WTC11 (cell line): Measurements from ENCODE around the gene SYNGAP1. TPM values are rescaled to one million over a fixed set of nuclear protein-coding genes. Genes with fewer than 3 reads are reported as not detected.

Source experiments
- ATAC-seq: fragments of 200-7000 bp; cut with Tn5 transposase; 2 replicates; pipeline ENCODE4 v1.10.0; 2021; ENCODE audit warnings: mild to moderate bottlenecking, moderate library complexity
- CTCF ChIA-PET: fragments of 300-600 bp; sonication (Branson Sonifier 250); formaldehyde crosslinking; loops from one replicate; lab custom pipeline; 2021; ENCODE audit warnings: antibody characterized with exemption; lab: Charles Lee
- POLR2A ChIA-PET: fragments of 350-600 bp; sonication (Branson Sonifier 250); formaldehyde crosslinking; loops from one replicate; lab custom pipeline; 2021; ENCODE audit warnings: antibody characterized with exemption; lab: Charles Lee
- DNase-seq: peaks from one replicate; pipeline ENCODE4 v3.0.0; 2021; ENCODE audit warnings: low spot score
- H3K27ac Mint-ChIP-seq: 2 replicates; pipeline ENCODE4 v1.8.0; 2021; ENCODE audit warnings: mixed read lengths
- H3K27me3 Mint-ChIP-seq: 2 replicates; pipeline ENCODE4 v1.8.0; 2021; ENCODE audit warnings: low read depth, mild to moderate bottlenecking, moderate library complexity, mixed read lengths
- H3K36me3 Mint-ChIP-seq: 2 replicates; pipeline ENCODE4 v1.8.0; 2021; ENCODE audit warnings: mixed read lengths
- H3K4me1 Mint-ChIP-seq: 2 replicates; pipeline ENCODE4 v1.8.0; 2022; ENCODE audit warnings: mixed read lengths
- H3K4me3 Mint-ChIP-seq: 2 replicates; pipeline ENCODE4 v1.8.0; 2021; ENCODE audit warnings: mild to moderate bottlenecking, moderate library complexity, mixed read lengths
- H3K9me3 Mint-ChIP-seq: 2 replicates; pipeline ENCODE4 v1.8.0; 2021; ENCODE audit warnings: mixed read lengths
- ETV6 ChIP-seq: sonication (generic); formaldehyde crosslinking; IDR thresholded peaks from 2 replicates; pipeline ENCODE4 v1.8.1; 2022; ENCODE audit warnings: mild to moderate bottlenecking, missing genetic modification reagents
- FOXK1 ChIP-seq: sonication (generic); formaldehyde crosslinking; IDR thresholded peaks from 2 replicates; pipeline ENCODE4 v1.8.0; 2022; ENCODE audit warnings: mild to moderate bottlenecking, moderate library complexity, missing genetic modification reagents
- JUN ChIP-seq: sonication (generic); formaldehyde crosslinking; IDR thresholded peaks from 2 replicates; pipeline ENCODE4 v1.8.0; 2023; ENCODE audit warnings: mild to moderate bottlenecking, missing genetic modification reagents
- NR2C2 ChIP-seq: sonication (generic); formaldehyde crosslinking; IDR thresholded peaks from 2 replicates; pipeline ENCODE4 v1.8.0; 2022; ENCODE audit warnings: mild to moderate bottlenecking, missing genetic modification reagents
- SOX15 ChIP-seq: fragments of 250-450 bp; sonication (Bioruptor Pico); IDR thresholded peaks from 2 replicates; pipeline ENCODE4 v1.9.0; 2021; ENCODE audit warnings: mild to moderate bottlenecking
- ZNF232 ChIP-seq: sonication (generic); formaldehyde crosslinking; IDR thresholded peaks from 2 replicates; pipeline ENCODE4 v1.8.0; 2022; ENCODE audit warnings: mild to moderate bottlenecking, missing genetic modification reagents
- ZNF263 ChIP-seq: sonication (generic); formaldehyde crosslinking; IDR thresholded peaks from 2 replicates; pipeline ENCODE4 v1.8.1; 2022; ENCODE audit warnings: low read depth, mild to moderate bottlenecking, moderate library complexity, missing genetic modification reagents
- ZNF416 ChIP-seq: fragments of 250-450 bp; sonication (Bioruptor Pico); IDR thresholded peaks from 2 replicates; pipeline ENCODE4 v1.9.0; 2021; ENCODE audit warnings: mild to moderate bottlenecking, inconsistent platforms
- total RNA-seq: library from RNA; stranded (reverse); gene quantifications from 3 replicates; pipeline ENCODE4 v1.2.3, GENCODE V29; 2021
- TF ChIP-seq, protein P1 (sequence below): fragments of 250-450 bp; sonication (Bioruptor Pico); IDR thresholded peaks from 2 replicates; pipeline ENCODE4 v1.9.0; 2021; ENCODE audit warnings: moderate library complexity, mild to moderate bottlenecking, inconsistent platforms, borderline replicate concordance
- TF ChIP-seq, protein P2 (sequence below): fragments of 250-450 bp; sonication (Bioruptor Pico); IDR thresholded peaks from 2 replicates; pipeline ENCODE4 v1.9.0; 2021; ENCODE audit warnings: mild to moderate bottlenecking
- TF ChIP-seq, protein P3 (sequence below): sonication (generic); formaldehyde crosslinking; IDR thresholded peaks from 2 replicates; pipeline ENCODE4 v1.8.0; 2022; ENCODE audit warnings: mild to moderate bottlenecking, missing genetic modification reagents
- TF ChIP-seq, protein P4 (sequence below): sonication (generic); formaldehyde crosslinking; IDR thresholded peaks from 2 replicates; pipeline ENCODE4 v1.8.0; 2022; ENCODE audit warnings: mild to moderate bottlenecking, missing genetic modification reagents
- TF ChIP-seq, protein P5 (sequence below): sonication (generic); formaldehyde crosslinking; IDR thresholded peaks from 2 replicates; pipeline ENCODE4 v1.8.1; 2022; ENCODE audit warnings: mild to moderate bottlenecking, missing genetic modification reagents, moderate library complexity, borderline replicate concordance
- TF ChIP-seq, protein P6 (sequence below): fragments of 250-450 bp; sonication (Bioruptor Pico); IDR thresholded peaks from 2 replicates; pipeline ENCODE4 v1.9.0; 2021; ENCODE audit warnings: mild to moderate bottlenecking
- TF ChIP-seq, protein P7 (sequence below): sonication (generic); formaldehyde crosslinking; IDR thresholded peaks from 2 replicates; pipeline ENCODE4 v1.8.1; 2023; ENCODE audit warnings: mild to moderate bottlenecking, missing genetic modification reagents, moderate library complexity
- TF ChIP-seq, protein P8 (sequence below): sonication (generic); formaldehyde crosslinking; IDR thresholded peaks from 2 replicates; pipeline ENCODE4 v1.8.0; 2022; ENCODE audit warnings: mild to moderate bottlenecking, missing genetic modification reagents

Gene SYNGAP1
- total RNA-seq, 1 experiment from 2014 or later = 139 TPM

DNA sequence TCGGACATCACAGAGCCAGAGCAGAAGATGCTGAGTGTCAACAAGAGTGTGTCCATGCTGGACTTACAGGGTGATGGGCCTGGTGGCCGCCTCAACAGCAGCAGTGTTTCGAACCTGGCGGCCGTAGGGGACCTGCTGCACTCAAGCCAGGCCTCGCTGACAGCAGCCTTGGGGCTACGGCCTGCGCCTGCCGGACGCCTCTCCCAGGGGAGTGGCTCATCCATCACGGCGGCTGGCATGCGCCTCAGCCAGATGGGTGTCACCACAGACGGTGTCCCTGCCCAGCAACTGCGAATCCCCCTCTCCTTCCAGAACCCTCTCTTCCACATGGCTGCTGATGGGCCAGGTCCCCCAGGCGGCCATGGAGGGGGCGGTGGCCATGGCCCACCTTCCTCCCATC lies 23.2 kb downstream of the SYNGAP1 start:
- Mint-ChIP-seq H3K27ac (no peak overlapping the region; the same call in 1 of the 2 replicates), H3K36me3 (peaks cover 77% of the 10 kb centered on the region), H3K9me3 (no peaks in the 10 kb centered on the region), H3K4me3 (no peak overlapping the region), H3K27me3 (no peaks in the 10 kb centered on the region), H3K4me1 (no peaks in the 10 kb centered on the region)
- DNase-seq (no peak), ATAC-seq (no peak)
- TF ChIP-seq NR2C2 (CRISPR knock-in tag) = no peak
- TF ChIP-seq, protein P1, sequence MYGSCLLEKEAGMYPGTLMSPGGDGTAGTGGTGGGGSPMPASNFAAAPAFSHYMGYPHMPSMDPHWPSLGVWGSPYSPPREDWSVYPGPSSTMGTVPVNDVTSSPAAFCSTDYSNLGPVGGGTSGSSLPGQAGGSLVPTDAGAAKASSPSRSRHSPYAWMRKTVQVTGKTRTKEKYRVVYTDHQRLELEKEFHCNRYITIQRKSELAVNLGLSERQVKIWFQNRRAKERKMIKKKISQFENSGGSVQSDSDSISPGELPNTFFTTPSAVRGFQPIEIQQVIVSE (CRISPR knock-in tag) = no peak
- TF ChIP-seq FOXK1 (CRISPR knock-in tag) = no peak
- no peak for TF ChIP-seq ETV6
- no peak for TF ChIP-seq ZNF416 (CRISPR knock-in tag)
- TF ChIP-seq, protein P2, sequence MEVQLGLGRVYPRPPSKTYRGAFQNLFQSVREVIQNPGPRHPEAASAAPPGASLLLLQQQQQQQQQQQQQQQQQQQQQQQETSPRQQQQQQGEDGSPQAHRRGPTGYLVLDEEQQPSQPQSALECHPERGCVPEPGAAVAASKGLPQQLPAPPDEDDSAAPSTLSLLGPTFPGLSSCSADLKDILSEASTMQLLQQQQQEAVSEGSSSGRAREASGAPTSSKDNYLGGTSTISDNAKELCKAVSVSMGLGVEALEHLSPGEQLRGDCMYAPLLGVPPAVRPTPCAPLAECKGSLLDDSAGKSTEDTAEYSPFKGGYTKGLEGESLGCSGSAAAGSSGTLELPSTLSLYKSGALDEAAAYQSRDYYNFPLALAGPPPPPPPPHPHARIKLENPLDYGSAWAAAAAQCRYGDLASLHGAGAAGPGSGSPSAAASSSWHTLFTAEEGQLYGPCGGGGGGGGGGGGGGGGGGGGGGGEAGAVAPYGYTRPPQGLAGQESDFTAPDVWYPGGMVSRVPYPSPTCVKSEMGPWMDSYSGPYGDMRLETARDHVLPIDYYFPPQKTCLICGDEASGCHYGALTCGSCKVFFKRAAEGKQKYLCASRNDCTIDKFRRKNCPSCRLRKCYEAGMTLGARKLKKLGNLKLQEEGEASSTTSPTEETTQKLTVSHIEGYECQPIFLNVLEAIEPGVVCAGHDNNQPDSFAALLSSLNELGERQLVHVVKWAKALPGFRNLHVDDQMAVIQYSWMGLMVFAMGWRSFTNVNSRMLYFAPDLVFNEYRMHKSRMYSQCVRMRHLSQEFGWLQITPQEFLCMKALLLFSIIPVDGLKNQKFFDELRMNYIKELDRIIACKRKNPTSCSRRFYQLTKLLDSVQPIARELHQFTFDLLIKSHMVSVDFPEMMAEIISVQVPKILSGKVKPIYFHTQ (CRISPR knock-in tag) = no peak
- ChIA-PET CTCF (no interaction called here), POLR2A (no interaction called here)

DNA sequence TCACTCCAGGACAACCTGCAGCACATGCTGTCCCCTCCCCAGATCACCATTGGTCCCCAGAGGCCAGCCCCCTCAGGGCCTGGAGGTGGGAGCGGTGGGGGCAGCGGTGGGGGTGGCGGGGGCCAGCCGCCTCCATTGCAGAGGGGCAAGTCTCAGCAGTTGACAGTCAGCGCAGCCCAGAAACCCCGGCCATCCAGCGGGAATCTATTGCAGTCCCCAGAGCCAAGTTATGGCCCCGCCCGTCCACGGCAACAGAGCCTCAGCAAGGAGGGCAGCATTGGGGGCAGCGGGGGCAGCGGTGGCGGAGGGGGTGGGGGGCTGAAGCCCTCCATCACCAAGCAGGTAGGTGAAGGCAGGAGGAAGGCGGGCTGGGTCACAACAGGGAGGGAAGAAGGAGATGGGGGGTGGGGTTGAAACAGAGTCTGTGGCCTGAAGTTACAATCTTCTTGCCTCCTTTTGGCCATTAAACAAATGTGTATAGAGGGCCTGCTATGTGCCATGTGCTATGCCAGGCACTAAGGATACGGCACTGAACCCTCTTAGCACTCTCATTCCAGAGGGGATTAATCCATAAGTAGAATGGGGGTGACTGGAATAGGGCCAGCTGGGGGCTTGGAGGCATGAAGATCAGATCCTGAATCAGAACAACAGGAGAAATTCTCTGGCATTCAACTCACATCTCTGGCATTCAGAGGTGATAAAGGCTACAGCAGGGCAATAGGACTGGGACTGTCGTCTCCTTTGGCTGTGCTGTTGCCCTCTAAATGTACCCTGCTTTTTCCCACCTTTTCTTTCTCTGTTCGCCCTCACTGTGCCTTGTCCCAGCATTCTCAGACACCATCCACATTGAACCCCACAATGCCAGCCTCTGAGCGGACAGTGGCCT lies 24.0 kb downstream of the SYNGAP1 start:
- H3K27ac Mint-ChIP-seq = no peak overlapping the region
- ChIA-PET CTCF (no interaction called here), POLR2A (no interaction called here)
- H3K4me1 Mint-ChIP-seq = no peaks in the 10 kb centered on the region
- H3K4me3 Mint-ChIP-seq = no peak overlapping the region
- no peaks in the 10 kb centered on the region for H3K27me3 Mint-ChIP-seq
- no peak for ATAC-seq
- H3K9me3 Mint-ChIP-seq = no peaks in the 10 kb centered on the region
- H3K36me3 Mint-ChIP-seq = peaks cover 77% of the 10 kb centered on the region
- TF ChIP-seq ZNF263 (CRISPR knock-in tag) = no peak
- TF ChIP-seq, protein P3, sequence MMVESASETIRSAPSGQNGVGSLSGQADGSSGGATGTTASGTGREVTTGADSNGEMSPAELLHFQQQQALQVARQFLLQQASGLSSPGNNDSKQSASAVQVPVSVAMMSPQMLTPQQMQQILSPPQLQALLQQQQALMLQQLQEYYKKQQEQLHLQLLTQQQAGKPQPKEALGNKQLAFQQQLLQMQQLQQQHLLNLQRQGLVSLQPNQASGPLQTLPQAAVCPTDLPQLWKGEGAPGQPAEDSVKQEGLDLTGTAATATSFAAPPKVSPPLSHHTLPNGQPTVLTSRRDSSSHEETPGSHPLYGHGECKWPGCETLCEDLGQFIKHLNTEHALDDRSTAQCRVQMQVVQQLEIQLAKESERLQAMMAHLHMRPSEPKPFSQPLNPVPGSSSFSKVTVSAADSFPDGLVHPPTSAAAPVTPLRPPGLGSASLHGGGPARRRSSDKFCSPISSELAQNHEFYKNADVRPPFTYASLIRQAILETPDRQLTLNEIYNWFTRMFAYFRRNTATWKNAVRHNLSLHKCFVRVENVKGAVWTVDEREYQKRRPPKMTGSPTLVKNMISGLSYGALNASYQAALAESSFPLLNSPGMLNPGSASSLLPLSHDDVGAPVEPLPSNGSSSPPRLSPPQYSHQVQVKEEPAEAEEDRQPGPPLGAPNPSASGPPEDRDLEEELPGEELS = no peak
- no peak for TF ChIP-seq JUN (CRISPR knock-in tag)
- no peak for TF ChIP-seq ZNF232 (CRISPR knock-in tag)
- TF ChIP-seq, protein P2 (CRISPR knock-in tag) = no peak
- no peak for TF ChIP-seq ETV6
- TF ChIP-seq SOX15 (CRISPR knock-in tag) = no peak
- TF ChIP-seq, protein P4, sequence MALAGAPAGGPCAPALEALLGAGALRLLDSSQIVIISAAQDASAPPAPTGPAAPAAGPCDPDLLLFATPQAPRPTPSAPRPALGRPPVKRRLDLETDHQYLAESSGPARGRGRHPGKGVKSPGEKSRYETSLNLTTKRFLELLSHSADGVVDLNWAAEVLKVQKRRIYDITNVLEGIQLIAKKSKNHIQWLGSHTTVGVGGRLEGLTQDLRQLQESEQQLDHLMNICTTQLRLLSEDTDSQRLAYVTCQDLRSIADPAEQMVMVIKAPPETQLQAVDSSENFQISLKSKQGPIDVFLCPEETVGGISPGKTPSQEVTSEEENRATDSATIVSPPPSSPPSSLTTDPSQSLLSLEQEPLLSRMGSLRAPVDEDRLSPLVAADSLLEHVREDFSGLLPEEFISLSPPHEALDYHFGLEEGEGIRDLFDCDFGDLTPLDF (CRISPR knock-in tag) = no peak
- TF ChIP-seq, protein P5, sequence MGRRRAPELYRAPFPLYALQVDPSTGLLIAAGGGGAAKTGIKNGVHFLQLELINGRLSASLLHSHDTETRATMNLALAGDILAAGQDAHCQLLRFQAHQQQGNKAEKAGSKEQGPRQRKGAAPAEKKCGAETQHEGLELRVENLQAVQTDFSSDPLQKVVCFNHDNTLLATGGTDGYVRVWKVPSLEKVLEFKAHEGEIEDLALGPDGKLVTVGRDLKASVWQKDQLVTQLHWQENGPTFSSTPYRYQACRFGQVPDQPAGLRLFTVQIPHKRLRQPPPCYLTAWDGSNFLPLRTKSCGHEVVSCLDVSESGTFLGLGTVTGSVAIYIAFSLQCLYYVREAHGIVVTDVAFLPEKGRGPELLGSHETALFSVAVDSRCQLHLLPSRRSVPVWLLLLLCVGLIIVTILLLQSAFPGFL (CRISPR knock-in tag) = no peak
- TF ChIP-seq, protein P6, sequence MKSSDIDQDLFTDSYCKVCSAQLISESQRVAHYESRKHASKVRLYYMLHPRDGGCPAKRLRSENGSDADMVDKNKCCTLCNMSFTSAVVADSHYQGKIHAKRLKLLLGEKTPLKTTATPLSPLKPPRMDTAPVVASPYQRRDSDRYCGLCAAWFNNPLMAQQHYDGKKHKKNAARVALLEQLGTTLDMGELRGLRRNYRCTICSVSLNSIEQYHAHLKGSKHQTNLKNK (CRISPR knock-in tag) = no peak
- TF ChIP-seq, protein P7, sequence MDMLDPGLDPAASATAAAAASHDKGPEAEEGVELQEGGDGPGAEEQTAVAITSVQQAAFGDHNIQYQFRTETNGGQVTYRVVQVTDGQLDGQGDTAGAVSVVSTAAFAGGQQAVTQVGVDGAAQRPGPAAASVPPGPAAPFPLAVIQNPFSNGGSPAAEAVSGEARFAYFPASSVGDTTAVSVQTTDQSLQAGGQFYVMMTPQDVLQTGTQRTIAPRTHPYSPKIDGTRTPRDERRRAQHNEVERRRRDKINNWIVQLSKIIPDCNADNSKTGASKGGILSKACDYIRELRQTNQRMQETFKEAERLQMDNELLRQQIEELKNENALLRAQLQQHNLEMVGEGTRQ (CRISPR knock-in tag) = no peak
- TF ChIP-seq, protein P8, sequence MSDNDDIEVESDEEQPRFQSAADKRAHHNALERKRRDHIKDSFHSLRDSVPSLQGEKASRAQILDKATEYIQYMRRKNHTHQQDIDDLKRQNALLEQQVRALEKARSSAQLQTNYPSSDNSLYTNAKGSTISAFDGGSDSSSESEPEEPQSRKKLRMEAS = no peak
- TF ChIP-seq NR2C2 (CRISPR knock-in tag) = no peak
- DNase-seq = no peak
